A673 (cell line): ENCODE data around the gene KCNN1.

Experiments used
- CTCF ChIP-seq: fragments of 300-800, 200-600 bp; sonication (generic); conservative IDR thresholded peaks from 2 replicates; pipeline ENCODE4 v1.5.1; 2017; ENCODE audit warnings: low read depth, mild to moderate bottlenecking, antibody characterized with exemption, low read length, moderate library complexity, mixed read lengths
- EZH2 ChIP-seq: fragments of 200-600 bp; sonication (generic); IDR thresholded peaks from 2 replicates; pipeline ENCODE4 v1.6.1; 2017; ENCODE audit warnings: borderline replicate concordance, low read depth, mild to moderate bottlenecking, mixed read lengths, antibody characterized with exemption, low read length; ENCODE audit not compliant: poor library complexity, severe bottlenecking

- TF ChIP-seq CTCF (no peak), EZH2 (no peak)
These were observed 18.4 kb upstream of the KCNN1 start for GRCh38 chr19:17948514-17948900.
